ENCODE results near the gene EPM2A.

Gene EPM2A

DNA sequence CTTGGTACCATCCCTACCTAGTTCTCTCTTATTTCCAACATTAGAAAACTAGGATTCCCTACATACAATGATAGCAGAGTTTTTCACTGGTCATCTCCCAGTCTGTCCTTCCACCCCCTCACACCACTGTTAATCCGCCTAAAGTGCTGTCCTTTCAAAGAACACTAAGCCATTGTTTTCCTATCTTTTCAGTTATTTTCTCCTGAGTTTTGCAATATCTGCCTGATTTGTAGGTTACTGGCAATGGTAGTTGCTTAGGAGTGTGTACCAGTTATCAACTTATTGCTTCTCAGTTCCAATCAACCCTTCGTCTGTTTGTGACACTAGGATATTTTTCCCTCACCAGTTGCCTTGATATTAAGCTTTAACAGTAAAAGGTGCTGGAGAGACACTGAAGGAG, 135.0 kb downstream of the EPM2A start:
- H3K27ac ChIP-seq (ENCODE audit: low read depth, low read length), result no peak overlapping the region
- no peaks in the 10 kb centered on the region for H3K9me3 ChIP-seq (ENCODE audit: low read length)
- no peaks in the 10 kb centered on the region for H3K27me3 ChIP-seq (ENCODE audit: control insufficient read depth in 1 of 2, insufficient read depth in 2 of 2, low read length in 2 of 2)
- no peak overlapping the region for H3K9ac ChIP-seq (ENCODE audit: low read length)
- no peaks in the 10 kb centered on the region for H3K4me1 ChIP-seq (ENCODE audit: insufficient read depth, low read length)
- no peaks in the 10 kb centered on the region for H3K36me3 ChIP-seq (ENCODE audit: insufficient read depth, low read length)
- no peak overlapping the region for H3K4me3 ChIP-seq (ENCODE audit: low read depth in 1 of 2, low read length in 2 of 2)

DNA sequence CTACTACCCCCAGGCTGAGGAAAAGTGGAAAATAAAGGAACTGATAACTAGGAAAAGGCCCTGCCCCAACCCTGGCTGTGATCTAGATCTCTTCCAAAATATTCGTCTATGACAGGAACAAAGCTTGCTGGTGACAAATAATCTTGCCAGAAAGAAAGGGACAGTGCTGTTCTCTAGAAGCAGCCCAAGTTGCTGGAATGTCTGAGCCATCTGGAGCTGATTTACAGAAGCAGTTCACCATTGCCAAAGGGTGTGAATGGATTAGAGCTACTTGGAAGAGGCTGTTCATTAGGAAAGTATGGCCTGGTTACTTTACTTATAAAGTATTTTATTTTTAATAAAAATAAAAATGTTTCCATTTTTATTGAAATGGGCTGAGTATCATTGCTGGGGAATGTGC, 146.3 kb downstream of the EPM2A start:
- no peak overlapping the region for H3K27ac ChIP-seq (ENCODE audit: low read depth, low read length)
- H3K27me3 ChIP-seq (ENCODE audit: control insufficient read depth in 1 of 2, insufficient read depth in 2 of 2, low read length in 2 of 2), result no peaks in the 10 kb centered on the region
- no peak overlapping the region for H3K4me3 ChIP-seq (ENCODE audit: low read depth in 1 of 2, low read length in 2 of 2)
- H3K9ac ChIP-seq (ENCODE audit: low read length), result no peak overlapping the region
- H3K36me3 ChIP-seq (ENCODE audit: insufficient read depth, low read length), result no peaks in the 10 kb centered on the region
- H3K4me1 ChIP-seq (ENCODE audit: insufficient read depth, low read length), result no peaks in the 10 kb centered on the region
- H3K9me3 ChIP-seq (ENCODE audit: low read length), result no peaks in the 10 kb centered on the region

DNA sequence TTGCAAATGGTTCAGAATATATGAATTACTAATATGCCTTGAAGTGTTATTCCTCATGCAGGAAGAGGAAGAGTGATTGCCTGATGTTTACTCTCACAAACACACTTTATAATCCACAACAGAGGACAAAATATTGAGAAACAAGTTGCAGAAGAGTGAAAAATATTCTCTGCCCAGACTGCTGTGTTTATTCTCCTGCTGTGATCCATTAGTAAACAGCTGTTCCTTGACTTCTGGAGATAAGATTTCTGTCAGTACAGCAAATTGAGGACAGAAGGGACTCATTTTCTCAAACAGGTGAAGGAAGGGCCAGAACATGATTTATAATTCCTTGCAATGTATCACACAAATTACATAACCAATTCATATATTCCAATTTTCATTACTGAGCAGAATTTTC, 148.0 kb downstream of the EPM2A start:
- no peaks in the 10 kb centered on the region for H3K4me1 ChIP-seq (ENCODE audit: insufficient read depth, low read length)
- no peaks in the 10 kb centered on the region for H3K36me3 ChIP-seq (ENCODE audit: insufficient read depth, low read length)
- H3K27me3 ChIP-seq (ENCODE audit: control insufficient read depth in 1 of 2, insufficient read depth in 2 of 2, low read length in 2 of 2), result no peaks in the 10 kb centered on the region
- no peaks in the 10 kb centered on the region for H3K9me3 ChIP-seq (ENCODE audit: low read length)
- H3K4me3 ChIP-seq (ENCODE audit: low read depth in 1 of 2, low read length in 2 of 2), result no peak overlapping the region
- no peak overlapping the region for H3K9ac ChIP-seq (ENCODE audit: low read length)
- H3K27ac ChIP-seq (ENCODE audit: low read depth, low read length), result no peak overlapping the region

DNA sequence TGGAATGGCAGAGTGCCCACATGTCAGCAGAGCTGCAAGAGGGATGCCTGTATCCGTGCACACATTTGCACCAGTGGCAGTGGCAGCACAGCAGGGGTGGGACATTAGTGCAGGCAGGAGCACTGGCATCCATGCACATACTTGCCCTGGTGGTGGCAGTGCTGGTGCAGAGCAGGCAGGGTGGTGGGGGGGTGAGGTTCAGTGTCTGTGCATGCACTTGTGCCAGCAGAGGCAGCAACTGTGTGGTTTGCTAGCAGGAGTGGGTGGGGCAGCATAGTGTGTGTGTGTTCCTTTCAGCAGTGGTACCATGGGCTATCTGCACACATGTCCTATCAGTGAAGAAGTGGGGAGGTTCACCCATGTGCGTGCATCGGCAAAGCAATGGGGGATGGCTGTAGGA, 151.6 kb downstream of the EPM2A start:
- H3K27ac ChIP-seq (ENCODE audit: low read depth, low read length), result no peak overlapping the region
- H3K36me3 ChIP-seq (ENCODE audit: insufficient read depth, low read length), result no peaks in the 10 kb centered on the region
- no peaks in the 10 kb centered on the region for H3K4me1 ChIP-seq (ENCODE audit: insufficient read depth, low read length)
- H3K9me3 ChIP-seq (ENCODE audit: low read length), result no peaks in the 10 kb centered on the region
- H3K4me3 ChIP-seq (ENCODE audit: low read depth in 1 of 2, low read length in 2 of 2), result no peak overlapping the region
- no peaks in the 10 kb centered on the region for H3K27me3 ChIP-seq (ENCODE audit: control insufficient read depth in 1 of 2, insufficient read depth in 2 of 2, low read length in 2 of 2)
- H3K9ac ChIP-seq (ENCODE audit: low read length), result no peak overlapping the region
